HEK293 (cell line): ENCODE measurements around the gene CCDC142.
A peak's percentile ranks its signal among the peaks of the same experiment; 100 is the strongest.

Experiments
- CTCF ChIA-PET: fragments of 350-600 bp; formaldehyde crosslinking; extraction: SDS; loops from one replicate; lab custom pipeline; 2021; ENCODE audit warnings: antibody characterized with exemption; lab: Yijun Ruan, JAX
- POLR2A ChIA-PET: fragments of 300-600 bp; formaldehyde crosslinking; extraction: SDS; loops from one replicate; lab custom pipeline; 2020; ENCODE audit warnings: antibody characterized with exemption, inconsistent platforms; lab: Yijun Ruan, JAX
- H3K27ac ChIP-seq: fragments of 200-500 bp; sonication (Bioruptor generic); 2 replicates; pipeline ENCODE4 v1.5.1; 2014; ENCODE audit warnings: low read depth, low read length, control low read depth, inconsistent platforms; ENCODE audit errors: extremely low read depth
- H3K36me3 ChIP-seq, 2 experiments: fragments of 200-500 bp in 1 of 2; sonication (Bioruptor generic) in 1 of 2; 1 replicate in 1 of 2; 2 replicates in 1 of 2; pipeline ENCODE4 v1.5.1; 2014 to 2017; ENCODE audit warnings: inconsistent platforms in 2 of 2, low read length in 2 of 2; ENCODE audit not compliant: control insufficient read depth in 2 of 2, insufficient read depth in 1 of 2
- H3K4me1 ChIP-seq: fragments of 200-500 bp; sonication (Bioruptor generic); 2 replicates; pipeline ENCODE4 v1.5.1; 2014; ENCODE audit warnings: mild to moderate bottlenecking, low read length, inconsistent platforms; ENCODE audit not compliant: control insufficient read depth, insufficient read depth
- H3K4me3 ChIP-seq: 2 replicates; pipeline ENCODE4 v1.5.1; 2011; ENCODE audit warnings: low read depth, mild to moderate bottlenecking, control low read depth, low read length, moderate library complexity
- H3K9me3 ChIP-seq: fragments of 200-500 bp; sonication (Bioruptor generic); 2 replicates; pipeline ENCODE4 v1.5.1; 2014; ENCODE audit warnings: low read depth, low read length, inconsistent platforms; ENCODE audit not compliant: control insufficient read depth, insufficient read depth
- BCL11B ChIP-seq: fragments of 450-650 bp; formaldehyde crosslinking; IDR thresholded peaks from 2 replicates; pipeline ENCODE4 v1.5.1; 2016; ENCODE audit warnings: low read depth, missing biosample characterization, missing genetic modification characterization
- GLIS1 ChIP-seq: fragments of 450-650 bp; formaldehyde crosslinking; IDR thresholded peaks from 2 replicates; pipeline ENCODE4 v1.5.1; 2016; ENCODE audit warnings: missing biosample characterization, missing genetic modification characterization
- SCRT2 ChIP-seq: fragments of 450-650 bp; formaldehyde crosslinking; IDR thresholded peaks from 2 replicates; pipeline ENCODE4 v1.5.1; 2016; ENCODE audit warnings: missing biosample characterization, missing genetic modification characterization
- ZBTB8A ChIP-seq: fragments of 450-650 bp; formaldehyde crosslinking; IDR thresholded peaks from 2 replicates; pipeline ENCODE4 v1.5.1; 2016; ENCODE audit warnings: missing biosample characterization, missing genetic modification characterization
- ZNF140 ChIP-seq: fragments of 450-650 bp; formaldehyde crosslinking; IDR thresholded peaks from 2 replicates; pipeline ENCODE4 v1.5.1; 2016; ENCODE audit warnings: missing biosample characterization, missing genetic modification characterization
- ZNF155 ChIP-seq: fragments of 450-650 bp; formaldehyde crosslinking; IDR thresholded peaks from 2 replicates; pipeline ENCODE4 v1.5.1; 2016; ENCODE audit warnings: missing biosample characterization, missing genetic modification characterization
- ZNF26 ChIP-seq: fragments of 450-650 bp; formaldehyde crosslinking; IDR thresholded peaks from 2 replicates; pipeline ENCODE4 v1.5.1; 2016; ENCODE audit warnings: missing biosample characterization, missing genetic modification characterization
- ZNF280D ChIP-seq: fragments of 450-650 bp; formaldehyde crosslinking; IDR thresholded peaks from 2 replicates; pipeline ENCODE4 v1.5.1; 2016; ENCODE audit warnings: missing biosample characterization, missing genetic modification characterization
- ZNF366 ChIP-seq: fragments of 450-650 bp; formaldehyde crosslinking; conservative IDR thresholded peaks from 2 replicates; pipeline ENCODE4 v1.5.1; 2016; ENCODE audit warnings: missing biosample characterization, missing genetic modification characterization
- ZNF600 ChIP-seq: fragments of 450-650 bp; formaldehyde crosslinking; IDR thresholded peaks from 2 replicates; pipeline ENCODE4 v1.5.1; 2016; ENCODE audit warnings: missing biosample characterization, missing genetic modification characterization
- ZNF623 ChIP-seq: fragments of 450-650 bp; formaldehyde crosslinking; IDR thresholded peaks from 2 replicates; pipeline ENCODE4 v1.5.1; 2016; ENCODE audit warnings: missing biosample characterization, missing genetic modification characterization
- ZNF704 ChIP-seq: fragments of 450-650 bp; formaldehyde crosslinking; IDR thresholded peaks from 2 replicates; pipeline ENCODE4 v1.5.1; 2016; ENCODE audit warnings: missing biosample characterization, missing genetic modification characterization
- ZNF707 ChIP-seq: fragments of 450-650 bp; formaldehyde crosslinking; IDR thresholded peaks from 2 replicates; pipeline ENCODE4 v1.5.1; 2016; ENCODE audit warnings: missing biosample characterization, missing genetic modification characterization
- TF ChIP-seq, protein P1 (sequence below): fragments of 450-650 bp; formaldehyde crosslinking; IDR thresholded peaks from 2 replicates; pipeline ENCODE4 v1.5.1; 2016; ENCODE audit warnings: missing biosample characterization, missing genetic modification characterization, low read depth

CCDC142 gene

DNA sequence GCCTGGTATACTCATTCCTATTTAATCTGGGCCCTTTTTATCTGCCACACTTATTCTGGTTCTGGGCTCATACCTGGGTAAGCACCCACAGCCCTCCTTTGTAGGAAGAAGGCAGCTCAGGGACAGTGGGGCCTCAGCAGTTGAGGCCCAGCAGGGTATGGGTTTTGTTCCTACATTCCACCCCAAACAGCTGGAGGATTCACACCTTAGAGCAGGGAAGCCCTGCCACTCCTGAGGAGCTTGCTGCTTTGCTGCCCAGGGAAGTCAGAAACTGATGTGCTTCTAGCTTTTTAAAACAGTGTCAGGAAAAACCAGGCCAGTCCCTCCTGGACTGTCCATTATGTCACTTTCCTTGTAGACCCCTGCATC lies 17.8 kb upstream of the CCDC142 start (continued):
- TF ChIP-seq ZNF623 (tag by site-specific recombination) = no peak
- TF ChIP-seq ZNF366 = no peak
- TF ChIP-seq ZNF707 (tag by site-specific recombination) = no peak

DNA sequence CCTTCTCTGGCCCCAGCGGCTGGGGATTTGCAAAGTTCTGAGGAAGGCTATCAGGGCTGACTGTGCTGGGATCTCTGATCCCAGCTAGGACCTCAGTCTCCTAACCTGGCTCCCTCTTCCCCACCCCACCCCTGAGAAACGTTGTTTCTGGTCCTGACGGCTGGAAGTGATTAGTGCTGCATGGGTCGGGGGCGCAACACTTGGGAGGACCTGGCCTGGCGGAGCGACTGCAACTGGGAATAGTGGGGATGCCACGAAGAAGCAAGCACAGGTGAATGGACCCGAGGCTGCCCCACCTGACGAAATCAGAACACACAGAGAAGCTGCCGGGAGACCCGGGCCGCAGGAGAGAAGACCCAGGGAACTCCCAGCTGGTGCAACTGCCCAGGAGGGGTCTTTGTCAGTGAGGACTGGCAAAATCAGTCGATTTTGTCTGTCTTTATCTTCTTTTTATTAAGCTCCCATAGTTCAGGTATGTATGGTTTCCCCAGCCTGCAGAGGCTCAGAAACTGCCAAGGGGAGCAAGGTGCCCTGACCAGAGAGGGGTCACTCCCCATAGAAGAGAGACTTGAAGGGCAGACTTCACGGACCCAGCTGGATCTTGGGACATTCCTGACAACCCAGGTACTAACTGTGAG lies 17.3 kb upstream of the CCDC142 start:
- H3K4me3 ChIP-seq = no peak overlapping the region
- TF ChIP-seq ZBTB8A (tag by site-specific recombination) (no peak), BCL11B (tag by site-specific recombination) (no peak), ZNF623 (tag by site-specific recombination) (no peak), ZNF600 (no peak), ZNF140 (no peak), ZNF280D (no peak), ZNF26 (tag by site-specific recombination) (no peak), ZNF155 (tag by site-specific recombination) (no peak), ZNF704 (tag by site-specific recombination) (no peak)
- TF ChIP-seq, protein P1, sequence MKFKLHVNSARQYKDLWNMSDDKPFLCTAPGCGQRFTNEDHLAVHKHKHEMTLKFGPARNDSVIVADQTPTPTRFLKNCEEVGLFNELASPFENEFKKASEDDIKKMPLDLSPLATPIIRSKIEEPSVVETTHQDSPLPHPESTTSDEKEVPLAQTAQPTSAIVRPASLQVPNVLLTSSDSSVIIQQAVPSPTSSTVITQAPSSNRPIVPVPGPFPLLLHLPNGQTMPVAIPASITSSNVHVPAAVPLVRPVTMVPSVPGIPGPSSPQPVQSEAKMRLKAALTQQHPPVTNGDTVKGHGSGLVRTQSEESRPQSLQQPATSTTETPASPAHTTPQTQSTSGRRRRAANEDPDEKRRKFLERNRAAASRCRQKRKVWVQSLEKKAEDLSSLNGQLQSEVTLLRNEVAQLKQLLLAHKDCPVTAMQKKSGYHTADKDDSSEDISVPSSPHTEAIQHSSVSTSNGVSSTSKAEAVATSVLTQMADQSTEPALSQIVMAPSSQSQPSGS (tag by site-specific recombination) = no peak
- no peaks in the 10 kb centered on the region for H3K4me1 ChIP-seq
- H3K27ac ChIP-seq = no peak overlapping the region
- ChIA-PET POLR2A (interaction anchor here (1.2 kb wide), 1 partner anchor 10 kb away, joined by 3 read pairs; no protein-coding TSS in a partner anchor), CTCF (interaction anchor here (0.7 to 1.0 kb wide), 4 partner anchors 17 to 141 kb away, joined by 3 to 4 read pairs (median 4); partner anchors contain the start of genes CCDC142 and TTC31)
- H3K9me3 ChIP-seq = no peaks in the 10 kb centered on the region
- peaks cover 0 to 10% of the 10 kb centered on the region in 2 experiments; a peak in 2 of 3 replicates for H3K36me3 ChIP-seq

GRCh38 chr2:74499267-74499939 lies 16.6 kb upstream of the CCDC142 start, which contains the start of gene LBX2:
LBX2 (minus strand) TSS chr2:74499603; CDS start chr2:74499537, 66 bp downstream.
- CTCF ChIA-PET = interaction anchor here (1.0 kb wide), 1 partner anchor 17 kb away, joined by 4 read pairs; the partner anchor contains the start of genes CCDC142 and TTC31
- no peak within 1 kb of the TSS for H3K27ac ChIP-seq
- peaks cover 0 to 6% of the 10 kb centered on the region in 2 experiments; a peak in 1 of 3 replicates for H3K36me3 ChIP-seq
- POLR2A ChIA-PET = no interaction called here
- no peaks in the 10 kb centered on the region for H3K9me3 ChIP-seq
- H3K4me3 ChIP-seq = no peak within 1 kb of the TSS
- H3K4me1 ChIP-seq = no peaks in the 10 kb centered on the region
- TF ChIP-seq SCRT2 (tag by site-specific recombination) = peak; percentile 11; the same call in 1 of the 2 replicates
- TF ChIP-seq GLIS1 (tag by site-specific recombination) = no peak
